Gastrocnemius medialis (tissue), 4 donors: Measurements from ENCODE around the gene PJVK. TPM values are rescaled to one million over a fixed set of nuclear protein-coding genes. Genes with fewer than 3 reads are reported as not detected.

Experiments
- ATAC-seq, 2 donors: fragments of 150-250 bp; one replicate each; pipeline ENCODE4 v1.9.1; 2016
- DNase-seq, 2 donors: peaks; one replicate each; pipeline ENCODE4 v3.0.0-alpha.2; 2019
- H3K27ac ChIP-seq, 4 donors: fragments of 200-600 bp; sonication (generic); 1 replicate in 1 of 4; 2 replicates in 3 of 4; pipeline ENCODE4 v1.5.1; 2016 to 2018; ENCODE audit warnings: mild to moderate bottlenecking in 2 of 4, moderate library complexity in 1 of 4
- H3K27me3 ChIP-seq, 3 donors: fragments of 200-600 bp; sonication (generic) in 2 of 3; 1 replicate in 1 of 3; 2 replicates in 2 of 3; pipeline versions ENCODE4 v1.5.1 to v1.6.0; 2016 to 2019; ENCODE audit warnings: mild to moderate bottlenecking in 1 of 3, moderate library complexity in 1 of 3
- H3K36me3 ChIP-seq, 2 donors: fragments of 200-600 bp; sonication (generic) in 1 of 2; one replicate each; pipeline ENCODE4 v1.5.1; 2017 to 2018
- H3K4me1 ChIP-seq, 2 donors: fragments of 200-600 bp; sonication (generic) in 1 of 2; one replicate each; pipeline ENCODE4 v1.5.1; 2016 to 2017; ENCODE audit warnings: mild to moderate bottlenecking in 2 of 2
- H3K4me3 ChIP-seq, 4 donors: fragments of 200-600 bp; sonication (generic) in 3 of 4; 1 replicate in 1 of 4; 2 replicates in 3 of 4; pipeline ENCODE4 v1.5.1; 2016 to 2019; ENCODE audit warnings: mild to moderate bottlenecking in 2 of 4
- H3K9me3 ChIP-seq, 3 donors: fragments of 200-600 bp; sonication (generic) in 2 of 3; 1 replicate in 1 of 3; 2 replicates in 2 of 3; pipeline ENCODE4 v1.5.1; 2016 to 2019
- POLR2A ChIP-seq, 2 donors: fragments of 450-650 bp; IDR thresholded peaks; one replicate each; pipeline ENCODE4 v1.6.1; 2017; ENCODE audit warnings: antibody characterized with exemption in 2 of 2, mild to moderate bottlenecking in 2 of 2, moderate library complexity in 2 of 2
- in situ Hi-C, 4 donors: fragments of 200-750 bp; cut with MboI; loops; one replicate each; pipeline versions ENCODE4 v1.15.0 to v1.8.0; 2017; ENCODE audit warnings: low sequenced_read_pairs in 4 of 4
- intact Hi-C: fragments of 100-400 bp; cut with DNase I; formaldehyde crosslinking; loops from one replicate; pipeline ENCODE4 v1.15.1; 2023; ENCODE audit warnings: low total_unique reads
- total RNA-seq, 4 donors: library from RNA; depleted of rRNA; stranded (reverse); fragments of >200 nt; gene quantifications; one replicate each; pipeline versions ENCODE4 v1.1.0 to v1.2.3, GENCODE V29; 2016
- TF ChIP-seq, protein P1 (sequence below), 5 experiments: fragments of 450-650 bp in 3 of 5; fragments of 200-600 bp in 2 of 5; sonication (generic) in 2 of 5; IDR thresholded peaks in 4 of 5; conservative IDR thresholded peaks in 1 of 5; 1 replicate in 4 of 5; 2 replicates in 1 of 5; pipeline ENCODE4 v1.5.1; 2016 to 2019; ENCODE audit warnings: antibody characterized with exemption in 5 of 5, mild to moderate bottlenecking in 3 of 5, moderate library complexity in 3 of 5

PJVK gene
- total RNA-seq, 4 donors from 2014 or later: 0.16 to 3.9 (median 1.0) TPM

DNA sequence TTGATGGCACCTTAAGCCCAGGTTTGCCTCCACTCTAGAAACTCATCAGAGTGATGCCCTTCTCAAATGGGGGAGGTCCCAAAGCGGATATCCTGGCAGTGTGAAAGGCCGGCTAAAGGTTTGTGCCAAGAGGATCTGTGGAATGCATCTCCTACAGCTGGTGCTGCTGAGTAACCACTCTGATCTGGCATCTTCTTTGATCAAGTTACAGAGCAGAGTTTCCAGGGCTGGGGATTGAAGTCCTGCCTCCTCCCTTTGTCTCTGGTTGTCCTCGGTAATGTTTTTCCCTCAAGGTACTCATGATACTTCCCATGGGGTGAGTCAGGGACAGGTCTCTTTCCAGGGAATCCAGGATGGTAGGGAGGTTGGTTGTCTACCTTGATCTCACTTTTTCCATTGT is 24.8 kb upstream of the PJVK start:
- Histone ChIP-seq H3K4me1 (no peaks in the 10 kb centered on the region), H3K36me3 (peaks cover 0 to 29% of the 10 kb centered on the region in 2 donors), H3K27me3 (no peaks in the 10 kb centered on the region), H3K4me3 (no peak overlapping the region), H3K27ac (no peak overlapping the region), H3K9me3 (no peaks in the 10 kb centered on the region)
- DNase-seq (no peak), ATAC-seq (no peak)
- in situ Hi-C loops (no loop called here), intact Hi-C loops (no loop called here)
- TF ChIP-seq, protein P1, sequence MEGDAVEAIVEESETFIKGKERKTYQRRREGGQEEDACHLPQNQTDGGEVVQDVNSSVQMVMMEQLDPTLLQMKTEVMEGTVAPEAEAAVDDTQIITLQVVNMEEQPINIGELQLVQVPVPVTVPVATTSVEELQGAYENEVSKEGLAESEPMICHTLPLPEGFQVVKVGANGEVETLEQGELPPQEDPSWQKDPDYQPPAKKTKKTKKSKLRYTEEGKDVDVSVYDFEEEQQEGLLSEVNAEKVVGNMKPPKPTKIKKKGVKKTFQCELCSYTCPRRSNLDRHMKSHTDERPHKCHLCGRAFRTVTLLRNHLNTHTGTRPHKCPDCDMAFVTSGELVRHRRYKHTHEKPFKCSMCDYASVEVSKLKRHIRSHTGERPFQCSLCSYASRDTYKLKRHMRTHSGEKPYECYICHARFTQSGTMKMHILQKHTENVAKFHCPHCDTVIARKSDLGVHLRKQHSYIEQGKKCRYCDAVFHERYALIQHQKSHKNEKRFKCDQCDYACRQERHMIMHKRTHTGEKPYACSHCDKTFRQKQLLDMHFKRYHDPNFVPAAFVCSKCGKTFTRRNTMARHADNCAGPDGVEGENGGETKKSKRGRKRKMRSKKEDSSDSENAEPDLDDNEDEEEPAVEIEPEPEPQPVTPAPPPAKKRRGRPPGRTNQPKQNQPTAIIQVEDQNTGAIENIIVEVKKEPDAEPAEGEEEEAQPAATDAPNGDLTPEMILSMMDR (IDR thresholded peaks at IDR 0.05 in 4 of 5, conservative IDR thresholded peaks at IDR 0.05 in 1 of 5): no peak

DNA sequence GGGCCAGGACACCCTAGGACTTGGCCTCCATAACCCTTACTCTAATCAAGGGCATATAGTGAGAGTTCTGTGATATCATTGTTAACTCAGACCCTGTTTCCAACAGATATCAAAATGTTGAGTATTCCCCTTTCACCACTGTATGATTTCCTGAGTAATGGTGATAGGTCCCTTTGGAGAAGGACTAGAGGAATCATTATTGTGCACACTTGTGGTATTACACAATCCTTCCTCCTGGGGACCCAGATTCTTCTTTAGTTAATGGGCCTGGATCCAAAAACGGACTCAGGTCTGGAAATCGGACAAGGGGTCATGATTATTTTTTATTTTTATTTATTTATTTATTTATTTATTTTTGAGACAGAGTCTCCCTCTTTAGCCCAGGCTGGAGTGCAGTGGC is 23.7 kb upstream of the PJVK start:
- no peak for ATAC-seq
- Histone ChIP-seq H3K9me3 (no peaks in the 10 kb centered on the region), H3K27me3 (no peaks in the 10 kb centered on the region), H3K4me3 (no peak overlapping the region), H3K36me3 (peaks cover 3 to 40% of the 10 kb centered on the region in 2 donors), H3K27ac (no peak overlapping the region), H3K4me1 (no peaks in the 10 kb centered on the region)
- intact Hi-C loops: no loop called here
- in situ Hi-C loops: no loop called here
- no peak for DNase-seq
- TF ChIP-seq, protein P1 (IDR thresholded peaks at IDR 0.05 in 4 of 5, conservative IDR thresholded peaks at IDR 0.05 in 1 of 5): no peak
- no peak for TF ChIP-seq POLR2A (IDR thresholded peaks at IDR 0.05)

DNA sequence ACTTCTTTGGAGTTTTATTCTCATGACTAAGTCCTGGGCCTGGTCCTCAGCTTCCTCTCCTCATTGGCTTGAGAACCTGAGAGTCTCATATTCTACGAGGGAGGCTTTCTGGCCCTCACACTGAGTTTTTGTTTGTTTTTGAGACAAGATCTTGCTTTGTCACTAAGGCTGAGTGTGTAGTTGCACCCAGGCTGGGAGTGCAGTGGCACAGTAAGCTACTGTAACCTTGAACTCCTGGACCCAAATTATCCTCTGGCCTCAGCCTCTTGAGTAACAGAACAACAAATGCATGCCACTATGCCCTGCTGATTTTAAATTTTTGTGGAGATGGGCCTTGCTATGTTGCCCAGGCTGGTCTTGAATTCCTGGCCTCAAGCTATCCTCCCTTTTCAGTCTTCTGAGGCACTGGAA is 22.8 kb upstream of the PJVK start:
- no peak for DNase-seq
- Histone ChIP-seq H3K4me3 (no peak overlapping the region), H3K4me1 (no peaks in the 10 kb centered on the region), H3K27me3 (no peaks in the 10 kb centered on the region), H3K27ac (no peak overlapping the region), H3K9me3 (no peaks in the 10 kb centered on the region), H3K36me3 (peaks cover 3 to 50% of the 10 kb centered on the region in 2 donors)
- intact Hi-C loops: no loop called here
- in situ Hi-C loops: no loop called here
- no peak for ATAC-seq
- TF ChIP-seq, protein P1 (IDR thresholded peaks at IDR 0.05 in 4 of 5, conservative IDR thresholded peaks at IDR 0.05 in 1 of 5): no peak
- no peak for TF ChIP-seq POLR2A (IDR thresholded peaks at IDR 0.05)

DNA sequence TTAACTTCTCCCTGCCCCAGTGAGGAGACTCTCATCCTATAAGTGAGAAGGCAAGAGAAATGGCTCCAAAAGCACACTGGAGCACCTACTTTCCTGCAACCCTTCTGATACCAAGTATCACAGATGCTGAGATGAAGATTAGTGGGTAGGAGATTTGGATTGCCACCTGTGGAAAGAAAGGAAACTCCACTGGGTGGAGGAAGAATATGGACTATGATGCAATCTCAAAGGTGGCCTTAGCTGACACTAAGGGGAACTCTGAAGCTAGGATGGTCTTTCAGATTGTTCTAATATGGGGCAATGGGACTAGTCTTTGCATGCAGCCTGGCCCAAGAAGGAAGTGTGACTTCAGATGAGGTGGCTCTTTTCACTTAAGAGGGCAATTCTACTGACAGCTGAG is 21.8 kb upstream of the PJVK start:
- intact Hi-C loops (no loop called here), in situ Hi-C loops (no loop called here)
- H3K4me1 ChIP-seq: no peaks in the 10 kb centered on the region
- no peak for ATAC-seq
- H3K9me3 ChIP-seq: no peaks in the 10 kb centered on the region
- TF ChIP-seq, protein P1 (IDR thresholded peaks at IDR 0.05 in 4 of 5, conservative IDR thresholded peaks at IDR 0.05 in 1 of 5): no peak
- no peak for TF ChIP-seq POLR2A (IDR thresholded peaks at IDR 0.05)
- H3K27ac ChIP-seq: no peak overlapping the region
- H3K27me3 ChIP-seq: no peaks in the 10 kb centered on the region
- H3K36me3 ChIP-seq: peaks cover 3 to 59% of the 10 kb centered on the region in 2 donors
- H3K4me3 ChIP-seq: no peak overlapping the region
- no peak for DNase-seq

DNA sequence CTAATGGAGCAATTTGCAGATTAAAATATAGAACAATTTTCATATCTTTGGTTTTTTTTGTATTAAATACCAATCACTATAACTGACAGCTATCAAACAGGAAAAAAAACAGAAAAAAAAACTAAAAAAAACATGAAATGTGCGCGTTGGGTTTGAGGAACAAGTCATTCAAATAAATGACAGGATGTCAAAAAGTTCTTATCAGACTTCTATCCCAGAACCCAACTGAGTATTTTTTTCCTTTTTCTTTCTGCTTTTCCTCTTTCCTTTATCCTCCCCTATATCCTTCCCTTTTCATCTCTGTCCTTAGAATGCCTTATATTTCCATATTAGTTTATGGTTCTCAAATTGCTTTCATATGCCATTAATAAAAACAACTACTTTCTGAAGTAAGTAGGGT is 14.5 kb upstream of the PJVK start:
- H3K4me3 ChIP-seq: no peak overlapping the region
- no peak for ATAC-seq
- DNase-seq: no peak
- H3K4me1 ChIP-seq: no peaks in the 10 kb centered on the region
- no peaks in the 10 kb centered on the region for H3K27me3 ChIP-seq
- no peaks in the 10 kb centered on the region for H3K9me3 ChIP-seq
- TF ChIP-seq, protein P1 (IDR thresholded peaks at IDR 0.05 in 4 of 5, conservative IDR thresholded peaks at IDR 0.05 in 1 of 5): no peak
- TF ChIP-seq POLR2A (IDR thresholded peaks at IDR 0.05): no peak
- in situ Hi-C loops: no loop called here
- H3K27ac ChIP-seq: no peak overlapping the region
- H3K36me3 ChIP-seq: peaks cover 4 to 93% of the 10 kb centered on the region in 2 donors
- intact Hi-C loops: no loop called here
